ENCODE results near the gene HMG20B.
A peak's percentile ranks its signal among the peaks of the same experiment; 100 is the strongest.
"Not testable (repeated sequence)": the region's sequence is repeated elsewhere in the genome, so short reads cannot be mapped to it uniquely, and the experiment has no call there.

HMG20B gene

GRCh38 chr19:3572855-3573161 is at the start of gene HMG20B:
HMG20B (plus strand) TSS chr19:3572944; CDS start chr19:3573310, 366 bp downstream.
- DNase-seq (ENCODE audit: low spot score) = no peak

GRCh38 chr19:3523361-3524077 is 49.2 kb upstream of the HMG20B start:
- DNase-seq (ENCODE audit: low spot score) = no peak

GRCh38 chr19:3524078-3524842 is 48.5 kb upstream of the HMG20B start:
- DNase-seq (ENCODE audit: low spot score) = no peak

DNA sequence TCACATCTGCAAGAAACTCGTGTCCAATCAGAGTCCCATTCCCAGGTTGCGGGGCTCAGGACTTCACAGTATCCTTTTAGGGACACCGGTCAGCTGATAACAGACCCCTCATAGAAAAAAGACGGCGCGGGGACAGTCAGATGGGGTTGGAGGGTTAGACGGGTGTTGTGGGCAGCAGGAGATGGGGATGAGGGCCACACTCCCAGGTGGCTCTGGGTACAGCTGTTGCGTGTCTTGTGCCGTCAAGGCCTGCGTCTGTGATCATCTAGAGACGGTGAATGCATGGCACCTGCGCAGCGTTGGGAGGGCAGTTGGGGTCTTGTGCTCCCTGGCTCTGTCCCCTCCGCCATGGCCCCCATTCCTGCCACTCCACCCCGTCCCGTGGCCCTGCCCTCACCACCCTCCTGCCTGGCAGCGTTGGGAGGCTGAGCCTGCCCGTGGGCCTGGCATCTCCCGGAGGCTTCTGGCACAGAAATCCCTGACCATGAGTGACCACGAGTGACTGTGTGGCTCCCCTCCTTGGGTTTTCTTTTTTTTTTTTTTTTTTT is 47.8 kb upstream of the HMG20B start:
- no peak for DNase-seq (ENCODE audit: low spot score)

DNA sequence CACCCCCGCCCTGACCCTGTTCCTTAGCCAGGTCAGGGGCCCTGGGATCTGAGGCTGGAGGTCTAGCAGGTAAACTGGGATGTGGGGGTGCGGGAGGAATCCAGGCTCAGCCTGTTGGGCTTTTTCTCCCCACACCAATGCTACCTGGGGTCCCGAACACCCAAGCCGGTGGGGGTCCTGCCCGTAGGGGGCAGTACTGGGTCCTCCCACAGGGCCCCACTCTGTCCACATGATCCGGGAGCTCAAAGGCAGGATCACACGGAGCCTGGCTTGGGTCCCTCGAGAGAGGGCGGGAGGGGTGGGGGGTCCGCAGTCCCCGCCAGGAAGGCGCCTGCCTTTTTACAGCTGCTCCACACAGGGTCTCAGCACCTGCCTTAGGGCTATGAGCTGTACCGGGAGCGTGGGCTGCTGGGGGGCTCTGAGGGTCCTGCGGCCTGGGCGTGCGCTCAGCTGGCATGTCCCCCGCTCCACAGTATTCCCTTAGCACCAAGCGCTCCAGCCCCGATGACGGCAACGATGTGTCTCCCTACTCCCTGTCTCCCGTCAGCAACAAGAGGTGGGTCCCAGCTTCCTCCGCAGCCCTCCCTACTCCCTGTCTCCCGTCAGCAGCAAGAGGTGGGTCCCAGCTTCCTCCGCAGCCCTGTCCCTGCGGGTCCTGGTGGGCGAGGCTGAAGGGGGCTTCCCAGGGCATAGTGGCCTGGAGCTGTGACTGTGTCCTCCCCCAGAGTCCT is 46.1 kb upstream of the HMG20B start:
- DNase-seq (ENCODE audit: low spot score) = no peak

GRCh38 chr19:3527238-3527910 is 45.4 kb upstream of the HMG20B start:
- DNase-seq (ENCODE audit: low spot score) = no peak

DNA sequence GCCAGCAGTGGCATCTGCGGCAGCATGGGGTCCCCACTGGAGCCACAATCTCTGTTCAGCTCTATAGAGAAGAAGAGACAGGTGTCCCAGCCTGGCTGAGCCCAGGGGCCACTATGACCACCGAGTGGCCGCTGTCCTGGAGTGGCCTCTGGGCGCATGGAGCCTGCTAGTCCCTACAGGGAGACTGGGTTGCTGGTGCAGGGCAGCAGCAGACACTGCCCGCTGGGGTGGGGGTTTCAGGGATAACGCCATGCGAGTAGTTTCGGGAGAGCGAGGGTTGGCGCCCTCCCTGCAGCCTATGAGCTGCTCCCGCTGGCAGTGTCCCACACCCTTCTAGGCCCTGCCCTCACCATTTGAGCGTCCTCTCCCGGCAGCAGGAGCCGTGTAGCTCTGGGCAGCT is 44.7 kb upstream of the HMG20B start:
- DNase-seq (ENCODE audit: low spot score) = no peak

- no peak for DNase-seq (ENCODE audit: low spot score)
Measured at GRCh38 chr19:3528539-3529211, 44.1 kb upstream of the HMG20B start.

DNA sequence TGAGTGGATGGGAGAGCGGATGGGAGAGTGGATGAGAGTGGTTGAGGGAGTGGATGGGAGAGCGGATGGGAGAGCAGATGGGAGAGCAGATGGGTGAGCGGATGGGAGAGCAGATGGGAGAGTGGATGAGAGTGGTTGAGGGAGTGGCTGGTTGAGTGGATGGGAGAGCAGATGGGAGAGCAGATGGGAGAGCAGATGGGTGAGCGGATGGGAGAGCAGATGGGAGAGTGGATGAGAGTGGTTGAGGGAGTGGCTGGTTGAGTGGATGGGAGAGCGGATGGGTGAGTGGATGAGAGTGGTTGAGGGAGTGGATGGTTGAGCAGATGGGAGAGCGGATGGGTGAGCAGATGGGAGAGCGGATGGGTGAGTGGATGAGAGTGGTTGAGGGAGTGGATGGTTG is 43.4 kb upstream of the HMG20B start:
- DNase-seq (ENCODE audit: low spot score) = not testable (repeated sequence)

DNA sequence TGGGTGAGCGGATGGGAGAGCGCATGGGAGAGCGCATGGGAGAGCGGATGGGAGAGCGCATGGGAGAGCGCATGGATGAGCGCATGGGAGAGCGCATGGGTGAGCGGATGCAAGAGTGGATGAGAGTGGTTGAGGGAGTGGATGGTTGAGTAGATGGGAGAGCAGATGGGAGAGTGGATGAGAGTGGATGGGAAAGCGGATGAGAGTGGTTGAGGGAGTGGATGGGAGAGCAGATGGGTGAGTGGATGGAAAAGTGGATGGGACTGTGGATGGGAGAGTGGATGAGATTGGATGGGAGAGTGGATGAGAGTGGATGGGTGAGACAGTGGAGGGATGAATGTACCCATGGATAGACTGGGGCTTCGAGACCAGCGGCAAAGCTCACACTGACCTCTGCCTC is 42.4 kb upstream of the HMG20B start:
- DNase-seq (ENCODE audit: low spot score) = no peak

- no peak for DNase-seq (ENCODE audit: low spot score)
Measured at GRCh38 chr19:3531716-3532115, 41.0 kb upstream of the HMG20B start.

- DNase-seq (ENCODE audit: low spot score) = no peak
Measured at GRCh38 chr19:3532154-3532786, 40.5 kb upstream of the HMG20B start.

DNA sequence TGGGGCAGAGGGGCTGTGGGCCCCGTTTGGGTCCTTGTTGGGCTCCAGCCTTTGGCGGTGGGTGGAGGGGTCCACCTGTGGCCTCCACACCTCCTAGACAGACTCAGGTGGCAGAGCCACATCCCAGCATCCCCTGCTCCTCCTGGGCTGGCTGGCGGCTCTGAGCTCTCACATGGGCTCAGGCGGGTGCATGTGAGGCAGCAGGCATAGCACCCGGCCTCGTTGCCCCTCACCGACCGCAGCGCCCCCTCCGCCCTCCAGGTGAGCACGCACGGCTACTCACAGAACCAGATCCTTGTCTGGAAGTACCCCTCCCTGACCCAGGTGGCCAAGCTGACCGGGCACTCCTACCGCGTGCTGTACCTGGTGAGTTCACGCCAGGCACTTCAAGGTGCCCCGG is 39.7 kb upstream of the HMG20B start:
- no peak for DNase-seq (ENCODE audit: low spot score)

DNA sequence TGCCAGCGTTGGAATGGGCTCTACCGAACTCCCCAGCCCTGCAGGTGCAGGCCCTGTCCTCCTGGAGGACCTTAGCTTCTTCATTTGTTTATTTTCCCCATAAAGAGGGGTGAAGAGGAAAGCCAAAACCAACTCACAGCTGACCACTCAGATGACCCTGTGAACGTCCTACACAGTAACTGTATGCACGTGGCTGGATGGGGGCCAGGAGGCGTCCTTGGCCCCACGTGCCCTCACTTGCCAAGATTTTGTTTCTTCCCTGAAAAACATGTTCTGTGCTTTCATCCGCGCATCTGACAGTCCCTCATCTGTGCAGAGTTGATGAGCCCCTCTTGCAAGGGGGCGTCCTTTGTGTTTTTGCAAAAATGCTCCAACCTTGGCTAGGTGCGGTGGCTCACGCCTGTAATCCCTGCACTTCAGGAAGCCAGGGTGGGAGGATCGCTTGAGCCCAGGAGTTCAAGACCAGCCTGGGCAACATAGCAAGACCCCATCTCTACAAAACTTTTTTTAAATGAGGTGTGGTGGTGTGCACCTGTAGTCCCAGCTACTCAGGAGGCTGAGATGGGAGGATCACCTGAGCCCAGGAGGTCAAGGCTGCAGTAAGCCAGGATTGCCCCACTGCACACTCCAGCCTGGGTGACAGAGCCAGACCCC is 39.1 kb upstream of the HMG20B start:
- DNase-seq (ENCODE audit: low spot score) = no peak

DNA sequence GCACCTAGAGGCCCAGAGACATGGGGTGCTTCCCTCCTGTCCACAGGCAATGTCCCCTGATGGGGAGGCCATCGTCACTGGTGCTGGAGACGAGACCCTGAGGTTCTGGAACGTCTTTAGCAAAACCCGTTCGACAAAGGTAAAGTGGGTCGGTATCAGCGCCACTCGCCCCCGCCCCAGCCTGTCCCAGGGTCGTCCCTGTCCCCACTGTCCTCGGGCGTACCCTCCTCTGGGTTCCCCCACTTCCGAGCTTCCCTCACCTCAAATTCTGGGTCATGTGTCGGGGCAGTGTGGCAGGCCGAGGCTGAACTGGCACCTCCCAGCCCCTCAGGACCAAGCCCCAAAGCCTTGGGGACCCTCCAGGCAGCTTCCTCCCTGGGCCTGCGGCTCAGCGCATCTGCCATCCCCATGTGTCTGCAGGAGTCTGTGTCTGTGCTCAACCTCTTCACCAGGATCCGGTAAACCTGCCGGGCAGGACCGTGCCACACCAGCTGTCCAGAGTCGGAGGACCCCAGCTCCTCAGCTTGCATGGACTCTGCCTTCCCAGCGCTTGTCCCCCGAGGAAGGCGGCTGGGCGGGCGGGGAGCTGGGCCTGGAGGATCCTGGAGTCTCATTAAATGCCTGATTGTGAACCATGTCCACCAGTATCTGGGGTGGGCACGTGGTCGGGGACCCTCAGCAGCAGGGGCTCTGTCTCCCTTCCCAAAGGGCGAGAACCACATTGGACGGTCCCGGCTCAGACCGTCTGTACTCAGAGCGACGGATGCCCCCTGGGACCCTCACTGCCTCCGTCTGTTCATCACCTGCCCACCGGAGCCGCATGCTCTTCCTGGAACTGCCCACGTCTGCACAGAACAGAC is 38.1 kb upstream of the HMG20B start:
- DNase-seq (ENCODE audit: low spot score) = no peak

GRCh38 chr19:3535235-3535535 is 37.6 kb upstream of the HMG20B start:
- no peak for DNase-seq (ENCODE audit: low spot score)

DNA sequence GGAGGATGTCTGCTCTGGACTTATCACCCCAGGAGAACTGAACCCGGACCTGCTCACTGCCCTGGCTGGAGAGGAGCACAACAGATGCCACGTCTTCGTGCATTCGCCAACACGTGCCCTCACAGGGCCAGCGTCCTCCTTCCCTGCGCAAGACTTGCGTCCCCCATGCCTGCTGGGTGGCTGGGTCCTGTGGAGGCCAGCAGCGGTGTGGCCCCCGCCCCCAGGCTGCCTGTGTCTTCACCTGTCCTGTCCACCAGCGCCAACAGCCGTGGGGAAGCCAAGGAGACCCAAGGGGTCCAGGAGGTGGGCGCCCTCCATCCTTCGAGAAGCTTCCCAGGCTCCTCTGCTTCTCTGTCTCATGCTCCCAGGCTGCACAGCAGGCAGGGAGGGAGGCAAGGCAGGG is 37.2 kb upstream of the HMG20B start:
- DNase-seq (ENCODE audit: low spot score) = no peak

- DNase-seq (ENCODE audit: low spot score) = no peak
Measured at GRCh38 chr19:3535981-3536380, 36.8 kb upstream of the HMG20B start.

GRCh38 chr19:3536429-3537100 is 36.2 kb upstream of the HMG20B start:
- peak; percentile 85 for DNase-seq (ENCODE audit: low spot score)
